Testis (tissue), 2 donors: ENCODE results near the gene PRDM8.

Source experiments
- POLR2A ChIP-seq: fragments of 450-650 bp; IDR thresholded peaks from one replicate; pipeline ENCODE4 v1.6.1; 2017; ENCODE audit warnings: antibody characterized with exemption, mild to moderate bottlenecking, moderate library complexity
- TF ChIP-seq, protein P1 (sequence below), 3 experiments: fragments of 450-650 bp in 2 of 3; fragments of 200-600 bp in 1 of 3; sonication (generic) in 1 of 3; IDR thresholded peaks; one replicate each; pipeline ENCODE4 v1.5.1; 2016 to 2019; ENCODE audit warnings: antibody characterized with exemption in 3 of 3, mild to moderate bottlenecking in 2 of 3, moderate library complexity in 1 of 3

DNA sequence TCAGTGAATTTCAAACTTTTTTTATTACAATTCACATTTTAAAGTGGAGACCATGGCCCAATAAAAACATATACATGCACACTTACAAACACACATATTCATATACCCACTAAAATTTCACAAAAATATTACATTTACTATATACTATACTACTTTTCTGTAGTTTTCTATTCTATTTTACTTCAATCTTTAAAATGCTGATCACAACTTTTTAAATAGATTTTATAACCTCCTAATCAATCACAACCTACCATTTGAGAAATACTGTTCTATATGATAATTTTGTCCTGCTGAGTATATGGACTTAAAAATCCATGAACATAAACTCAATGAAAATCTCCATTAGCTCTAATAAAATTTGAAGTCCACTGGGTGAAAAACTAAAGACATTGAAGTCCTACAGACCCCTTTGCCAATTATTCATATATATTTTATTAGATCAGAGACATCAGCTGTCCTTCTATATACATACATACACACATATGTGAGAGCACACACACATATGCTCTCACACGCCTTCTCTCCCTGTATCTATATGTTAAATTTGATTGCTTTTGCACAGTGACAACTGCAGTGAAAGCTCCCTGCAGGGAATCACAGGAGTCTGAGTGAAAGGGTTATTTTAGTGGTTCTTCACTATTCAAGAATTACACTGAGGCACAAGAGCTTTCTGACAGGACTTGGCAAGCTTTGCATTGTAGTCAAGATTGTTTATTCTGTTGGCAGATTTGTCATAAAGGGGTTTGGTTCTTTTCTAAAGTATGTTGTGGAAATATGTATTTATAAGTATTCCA is 46.7 kb upstream of the PRDM8 start:
- TF ChIP-seq, protein P1, sequence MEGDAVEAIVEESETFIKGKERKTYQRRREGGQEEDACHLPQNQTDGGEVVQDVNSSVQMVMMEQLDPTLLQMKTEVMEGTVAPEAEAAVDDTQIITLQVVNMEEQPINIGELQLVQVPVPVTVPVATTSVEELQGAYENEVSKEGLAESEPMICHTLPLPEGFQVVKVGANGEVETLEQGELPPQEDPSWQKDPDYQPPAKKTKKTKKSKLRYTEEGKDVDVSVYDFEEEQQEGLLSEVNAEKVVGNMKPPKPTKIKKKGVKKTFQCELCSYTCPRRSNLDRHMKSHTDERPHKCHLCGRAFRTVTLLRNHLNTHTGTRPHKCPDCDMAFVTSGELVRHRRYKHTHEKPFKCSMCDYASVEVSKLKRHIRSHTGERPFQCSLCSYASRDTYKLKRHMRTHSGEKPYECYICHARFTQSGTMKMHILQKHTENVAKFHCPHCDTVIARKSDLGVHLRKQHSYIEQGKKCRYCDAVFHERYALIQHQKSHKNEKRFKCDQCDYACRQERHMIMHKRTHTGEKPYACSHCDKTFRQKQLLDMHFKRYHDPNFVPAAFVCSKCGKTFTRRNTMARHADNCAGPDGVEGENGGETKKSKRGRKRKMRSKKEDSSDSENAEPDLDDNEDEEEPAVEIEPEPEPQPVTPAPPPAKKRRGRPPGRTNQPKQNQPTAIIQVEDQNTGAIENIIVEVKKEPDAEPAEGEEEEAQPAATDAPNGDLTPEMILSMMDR (IDR thresholded peaks at IDR 0.05), result no peak
- TF ChIP-seq POLR2A, result no peak
